ENCODE measurements around the gene RBFOX2.

GRCh38 chr22:36056980-36057379 is 28.4 kb upstream of the RBFOX2 start:
- no peak for TF ChIP-seq CTCF (conservative IDR thresholded peaks at IDR 0.05 in 1 of 2, IDR thresholded peaks at IDR 0.05 in 1 of 2; ENCODE audit: extremely low read depth in 1 of 2, insufficient read depth in 1 of 2, low read depth in 1 of 2, low read length in 2 of 2)
- TF ChIP-seq EZH2 (IDR thresholded peaks at IDR 0.05; ENCODE audit: borderline replicate concordance, low read length): no peak
